ENCODE results near the gene CAPN9.

- TF ChIP-seq CTCF (IDR thresholded peaks at IDR 0.05) (no peak), POLR2A (IDR thresholded peaks at IDR 0.05) (no peak)
Measured at GRCh38 chr1:230781131-230781530, 33.9 kb downstream of the CAPN9 start.
